SIG-M5 treated with dmso at 0.1 percent for 504 hours (cell line): ENCODE results near the gene RAB3A.
"Not testable (repeated sequence)": the region's sequence is repeated elsewhere in the genome, so short reads cannot be mapped to it uniquely, and the experiment has no call there.

Source experiments
- DNase-seq: peaks from one replicate; lab custom pipeline; 2025; ENCODE audit not compliant: unreplicated experiment; lab: John Stamatoyannopoulos, UW

Gene RAB3A

GRCh38 chr19:18224525-18225354 lies 20.9 kb upstream of the RAB3A start:
- DNase-seq: peak; percentile 93

GRCh38 chr19:18223860-18224524 lies 20.1 kb upstream of the RAB3A start:
- peak; percentile 41 for DNase-seq

- no peak for DNase-seq
These were observed 18.2 kb upstream of the RAB3A start for GRCh38 chr19:18221815-18222725.

- DNase-seq: no peak
These were observed 16.9 kb upstream of the RAB3A start for GRCh38 chr19:18220632-18221275.

- no peak for DNase-seq
These were observed 16.2 kb upstream of the RAB3A start for GRCh38 chr19:18219911-18220631.

- no peak for DNase-seq
These were observed 14.8 kb upstream of the RAB3A start for GRCh38 chr19:18218600-18218999.

- DNase-seq: no peak
These were observed 14.3 kb upstream of the RAB3A start for GRCh38 chr19:18218159-18218558.

- DNase-seq: no peak
These were observed 12.9 kb upstream of the RAB3A start for GRCh38 chr19:18216789-18217188.

- DNase-seq: no peak
These were observed 11.1 kb upstream of the RAB3A start for GRCh38 chr19:18214779-18215433.

- DNase-seq: no peak
These were observed 7.8 kb upstream of the RAB3A start for GRCh38 chr19:18211683-18212082.

- DNase-seq: not testable (repeated sequence)
These were observed 6.1 kb upstream of the RAB3A start for GRCh38 chr19:18209912-18210311.

GRCh38 chr19:18208098-18208951 lies 4.5 kb upstream of the RAB3A start:
- DNase-seq: no peak

- no peak for DNase-seq
These were observed 2.2 kb upstream of the RAB3A start for GRCh38 chr19:18206018-18206417.

GRCh38 chr19:18205200-18205892 lies 1.5 kb upstream of the RAB3A start:
- peak; percentile 67 for DNase-seq

GRCh38 chr19:18204394-18205199 lies 755 bp upstream of the RAB3A start:
- DNase-seq: peak; percentile 66

GRCh38 chr19:18203408-18203862 lies 407 bp downstream of the RAB3A start:
- no peak for DNase-seq

- no peak for DNase-seq
These were observed 949 bp downstream of the RAB3A start for GRCh38 chr19:18202778-18203407.
